ENCODE measurements around the gene MRO.
"Not testable (repeated sequence)": the region's sequence is repeated elsewhere in the genome, so short reads cannot be mapped to it uniquely, and the experiment has no call there.

MRO gene

DNA sequence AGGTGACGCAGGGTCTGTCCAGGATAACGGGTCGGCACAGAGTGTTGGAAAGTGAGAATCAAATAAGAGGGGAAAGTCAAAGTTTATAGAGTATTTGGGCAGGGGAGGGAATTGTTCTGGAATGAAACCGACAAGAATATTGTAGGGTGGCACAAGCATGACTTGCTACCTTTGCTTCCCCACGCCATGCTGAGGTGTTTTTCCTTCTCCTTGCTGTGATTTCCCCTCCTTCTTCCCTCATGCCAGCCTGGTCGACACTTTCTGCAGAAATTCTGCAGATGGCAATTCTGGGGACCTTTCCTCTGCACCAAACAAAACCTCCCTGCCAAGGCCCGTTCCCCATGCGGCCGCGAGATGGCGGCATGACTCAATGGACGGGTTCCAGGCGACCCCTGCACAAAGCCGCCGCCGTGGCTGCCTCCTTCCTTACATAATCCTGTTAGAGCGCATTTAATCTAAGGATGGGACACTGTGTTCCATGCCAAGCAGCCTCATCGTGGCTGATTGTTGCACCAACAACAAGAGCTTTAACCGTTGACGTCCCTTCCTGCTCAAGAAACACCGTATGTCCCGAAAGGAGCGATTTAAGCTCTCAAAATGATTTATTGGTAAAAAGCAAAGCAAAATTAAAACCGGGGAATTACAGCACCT lies at the start of gene MRO:
Gene MRO, minus strand, starts transcription at position 289 of the 651 bp plus-strand sequence. CDS start 10,616 bp downstream, outside the sequence.
- DNase-seq (ENCODE audit: low spot score), result peak; percentile 40

DNA sequence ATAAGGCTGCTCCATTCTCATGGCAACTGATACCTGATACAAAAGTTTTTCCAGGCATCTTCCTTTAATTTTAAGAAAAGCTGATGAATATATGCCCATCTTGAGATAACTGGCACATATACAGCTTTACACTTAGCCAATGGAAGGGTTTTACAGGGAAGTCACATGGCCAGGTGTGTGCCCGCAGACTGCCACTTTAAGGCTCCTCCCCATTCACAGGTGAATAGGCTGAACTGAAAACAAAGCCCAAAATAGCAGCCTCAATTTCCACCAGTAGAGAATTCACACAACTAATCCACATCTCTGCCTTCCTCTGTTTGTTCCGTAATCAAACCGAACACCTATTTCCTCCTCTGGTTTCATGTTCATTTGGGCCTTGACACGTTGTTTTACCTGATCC lies 49.3 kb upstream of the MRO start:
- no peak for DNase-seq (ENCODE audit: low spot score)

DNA sequence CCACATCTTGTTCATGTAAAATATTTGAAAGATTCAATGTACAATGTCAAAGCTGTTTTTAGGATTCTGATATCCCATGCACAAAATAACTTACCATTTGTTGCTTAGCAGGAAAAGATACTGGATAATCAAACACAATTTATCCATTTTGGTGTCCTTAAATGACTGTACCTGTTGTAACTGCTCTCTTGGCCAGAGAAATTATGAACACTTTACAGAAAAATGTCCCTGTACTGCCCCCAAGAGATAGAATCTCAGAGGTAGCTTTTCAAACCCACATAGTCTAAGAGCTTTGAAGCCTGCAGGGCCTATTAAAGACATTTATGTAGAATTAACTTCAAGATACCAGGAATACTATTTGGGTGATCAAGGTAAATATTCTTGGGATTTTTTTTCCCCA lies 46.9 kb upstream of the MRO start:
- DNase-seq (ENCODE audit: low spot score), result no peak

DNA sequence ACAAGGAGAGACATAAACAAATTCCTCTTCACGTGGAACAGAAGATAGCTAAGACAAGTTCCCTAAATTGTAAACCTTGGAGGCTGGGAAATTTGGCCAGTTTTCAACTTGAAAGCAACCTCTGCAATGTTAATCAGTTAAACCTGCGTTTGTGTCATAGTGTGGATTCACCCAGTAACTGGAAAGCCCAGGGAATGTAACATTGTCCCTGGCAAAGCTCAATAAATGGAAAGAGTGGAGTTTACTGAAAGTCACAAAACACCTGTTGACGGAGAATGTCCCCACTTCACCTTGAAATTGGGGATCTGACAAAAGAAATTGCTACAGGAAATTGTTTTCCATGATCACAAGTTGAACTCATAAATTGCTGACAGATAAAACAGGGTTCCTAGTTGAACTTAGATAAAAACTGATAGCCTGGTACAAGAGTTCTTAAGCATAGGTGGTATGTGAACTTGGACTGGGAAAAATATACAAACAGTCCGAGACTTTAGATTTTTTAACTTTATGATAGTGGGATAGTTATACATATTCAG lies 44.1 kb upstream of the MRO start:
- no peak for DNase-seq (ENCODE audit: low spot score)

DNA sequence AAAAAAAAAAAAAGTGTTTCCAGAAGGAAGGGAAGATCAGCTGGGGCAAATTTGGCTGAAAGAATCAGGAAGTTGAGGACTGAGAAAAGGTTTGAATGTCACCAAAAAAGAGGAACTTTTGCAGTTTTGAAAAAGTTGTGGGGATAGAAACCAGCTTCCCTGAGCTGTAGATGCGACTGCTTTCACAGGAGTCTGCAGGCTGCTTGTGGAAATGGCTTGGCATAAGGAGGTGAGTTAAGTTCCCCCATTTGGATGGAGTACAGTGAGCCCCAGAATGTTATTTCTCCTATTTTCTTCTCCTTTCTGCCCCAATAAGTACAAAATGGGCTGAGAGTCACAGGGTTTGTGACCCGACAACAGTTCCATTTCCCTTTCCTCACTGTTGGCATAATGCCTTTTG lies 42.6 kb upstream of the MRO start:
- DNase-seq (ENCODE audit: low spot score), result no peak

DNA sequence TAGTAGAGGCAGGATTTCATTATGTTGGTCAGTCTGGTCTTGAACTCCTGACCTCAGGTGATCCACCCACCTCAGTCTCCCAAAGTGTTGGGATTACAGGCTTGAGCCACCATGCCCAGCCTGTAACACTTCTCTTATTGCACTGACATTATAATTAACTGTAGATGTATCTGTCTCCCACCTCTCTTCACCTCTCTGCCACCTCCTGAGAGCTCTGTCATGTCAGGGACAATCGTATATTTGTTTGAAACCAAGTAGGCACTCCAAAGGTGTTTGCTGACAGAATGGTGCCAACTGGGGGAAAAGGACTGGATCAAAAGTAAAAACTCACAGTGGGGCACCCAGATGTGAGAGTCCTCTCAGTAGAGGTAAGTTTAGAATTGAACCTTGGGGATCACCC lies 41.8 kb upstream of the MRO start:
- DNase-seq (ENCODE audit: low spot score), result no peak

DNA sequence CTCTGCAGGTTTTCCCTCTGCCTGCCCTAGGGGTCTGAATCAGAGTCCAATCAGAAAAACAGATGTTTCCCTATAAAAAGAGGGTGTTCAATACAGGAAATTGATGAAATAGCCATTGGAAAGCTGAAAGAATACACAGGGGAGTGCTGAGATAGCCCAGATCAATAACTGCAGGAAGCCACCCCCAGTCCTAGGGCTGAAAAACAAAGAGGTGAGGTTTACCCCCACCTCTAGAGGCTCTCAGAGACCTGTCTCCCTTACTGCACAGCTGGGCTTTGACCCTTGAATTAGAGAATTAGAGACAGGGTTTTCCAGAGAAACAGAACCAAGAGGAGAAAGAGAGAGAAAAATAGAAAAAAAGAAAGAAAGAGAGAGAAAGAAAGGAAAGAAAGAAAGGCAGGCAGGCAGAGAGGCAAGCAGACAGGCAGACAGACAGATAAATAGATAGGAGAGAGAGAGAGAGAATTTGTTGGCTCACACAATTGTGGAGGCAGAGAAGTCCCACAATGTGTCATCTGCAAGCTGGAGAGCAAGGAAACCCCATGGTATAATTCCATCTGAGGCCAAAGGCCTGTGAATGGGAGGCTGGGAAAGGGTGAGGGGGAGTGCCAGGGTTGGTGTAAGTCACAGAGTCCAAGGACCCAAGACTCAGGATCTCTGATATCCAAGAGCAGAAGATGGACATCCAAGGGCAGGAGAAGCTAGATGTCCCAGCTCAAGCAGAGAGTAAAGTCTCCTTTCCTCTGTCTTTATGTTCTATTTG lies 40.2 kb upstream of the MRO start:
- no peak for DNase-seq (ENCODE audit: low spot score)

DNA sequence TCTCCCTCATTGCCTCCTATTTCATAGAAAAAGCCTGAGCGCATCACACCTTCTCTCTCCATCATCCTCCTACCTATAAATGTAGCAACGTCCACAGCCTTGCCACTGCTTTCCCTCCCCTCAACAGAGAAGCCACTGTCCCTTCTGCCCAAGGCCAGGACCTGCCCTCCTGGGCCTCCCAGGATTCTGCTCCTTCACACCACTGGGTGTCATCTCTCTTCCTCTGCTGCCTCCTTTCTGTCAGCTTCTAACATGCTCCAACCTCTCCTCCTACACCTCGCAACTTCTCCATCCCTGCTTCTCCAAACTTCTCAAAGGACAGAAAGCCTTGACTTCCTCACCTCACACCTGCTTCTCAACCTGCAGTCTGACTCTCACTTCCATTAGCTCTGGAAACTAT lies 37.9 kb upstream of the MRO start:
- no peak for DNase-seq (ENCODE audit: low spot score)

DNA sequence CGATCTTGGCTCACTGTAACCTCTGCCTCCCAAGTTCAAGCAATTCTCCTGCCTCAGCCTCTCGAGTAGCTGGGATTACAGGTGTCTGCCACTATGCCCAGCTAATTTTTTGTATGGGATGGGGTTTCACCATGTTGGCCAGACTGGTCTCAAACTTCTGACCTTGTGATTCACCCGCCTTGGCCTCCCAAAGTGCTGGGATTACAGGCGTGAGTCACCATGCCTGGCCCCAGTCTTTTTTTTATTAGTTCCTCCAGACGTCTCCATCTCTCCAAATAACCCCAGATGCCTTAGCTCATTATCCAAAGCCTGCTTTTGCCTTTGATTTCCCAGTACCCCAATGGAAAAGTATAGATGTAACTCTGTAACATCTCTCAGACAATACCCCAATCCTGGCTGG lies 37.4 kb upstream of the MRO start:
- not testable (repeated sequence) for DNase-seq (ENCODE audit: low spot score)

DNA sequence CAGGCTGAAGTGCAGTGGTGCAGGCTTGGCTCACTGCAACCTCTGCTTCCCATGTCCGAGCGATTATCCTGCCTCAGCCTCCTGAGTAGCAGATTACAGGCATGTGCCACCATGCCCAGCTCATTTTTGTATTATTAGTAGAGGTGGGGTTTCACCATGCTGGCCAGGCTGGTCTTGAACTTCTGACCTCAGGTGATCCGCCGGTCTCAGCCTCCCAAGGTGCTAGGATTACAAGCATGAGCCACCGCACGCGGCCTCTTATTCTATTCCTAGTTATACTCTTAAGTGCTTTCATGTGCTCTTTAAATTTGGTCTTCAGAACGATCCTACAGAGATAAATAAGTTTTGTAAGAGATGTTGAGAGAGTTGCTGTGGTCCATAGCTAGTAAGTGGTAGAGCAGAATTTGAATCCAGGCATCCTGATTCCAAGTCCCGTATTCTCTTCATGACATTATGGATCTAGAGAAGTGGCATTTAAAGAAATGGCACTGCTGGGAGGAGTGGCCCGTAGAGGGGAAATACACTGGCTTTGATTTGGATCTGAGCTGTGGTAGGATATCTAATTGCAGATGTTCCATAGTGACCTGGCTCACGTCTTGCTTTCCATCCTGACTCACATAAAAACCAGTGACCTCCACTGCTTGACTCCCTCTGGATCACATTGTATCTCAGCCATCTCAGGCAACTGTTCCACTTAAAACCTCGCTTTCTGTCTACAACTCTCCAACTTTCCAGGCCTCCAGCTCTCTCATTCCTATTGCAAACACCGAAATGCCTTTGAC lies 36.4 kb upstream of the MRO start:
- no peak for DNase-seq (ENCODE audit: low spot score)

DNA sequence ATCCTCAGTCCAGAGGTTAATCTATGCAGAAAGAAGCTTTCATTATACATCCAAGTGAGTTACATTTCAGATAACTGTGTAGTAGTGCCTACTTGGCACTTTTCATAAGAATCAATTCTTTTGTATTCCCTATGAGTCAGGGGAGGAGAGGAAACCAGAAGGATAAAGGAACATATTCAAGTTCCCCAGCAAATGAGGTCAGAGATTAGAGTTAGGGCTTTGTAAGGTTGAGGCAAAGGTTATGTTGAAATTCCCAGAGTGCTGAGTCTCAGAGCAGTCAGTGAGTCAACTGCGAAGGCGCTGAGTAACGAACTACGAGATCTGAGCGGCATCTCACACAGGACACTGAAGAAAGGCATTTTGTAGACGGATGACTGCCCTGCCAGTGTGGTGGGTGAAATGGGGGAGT lies 34.1 kb upstream of the MRO start:
- no peak for DNase-seq (ENCODE audit: low spot score)

DNA sequence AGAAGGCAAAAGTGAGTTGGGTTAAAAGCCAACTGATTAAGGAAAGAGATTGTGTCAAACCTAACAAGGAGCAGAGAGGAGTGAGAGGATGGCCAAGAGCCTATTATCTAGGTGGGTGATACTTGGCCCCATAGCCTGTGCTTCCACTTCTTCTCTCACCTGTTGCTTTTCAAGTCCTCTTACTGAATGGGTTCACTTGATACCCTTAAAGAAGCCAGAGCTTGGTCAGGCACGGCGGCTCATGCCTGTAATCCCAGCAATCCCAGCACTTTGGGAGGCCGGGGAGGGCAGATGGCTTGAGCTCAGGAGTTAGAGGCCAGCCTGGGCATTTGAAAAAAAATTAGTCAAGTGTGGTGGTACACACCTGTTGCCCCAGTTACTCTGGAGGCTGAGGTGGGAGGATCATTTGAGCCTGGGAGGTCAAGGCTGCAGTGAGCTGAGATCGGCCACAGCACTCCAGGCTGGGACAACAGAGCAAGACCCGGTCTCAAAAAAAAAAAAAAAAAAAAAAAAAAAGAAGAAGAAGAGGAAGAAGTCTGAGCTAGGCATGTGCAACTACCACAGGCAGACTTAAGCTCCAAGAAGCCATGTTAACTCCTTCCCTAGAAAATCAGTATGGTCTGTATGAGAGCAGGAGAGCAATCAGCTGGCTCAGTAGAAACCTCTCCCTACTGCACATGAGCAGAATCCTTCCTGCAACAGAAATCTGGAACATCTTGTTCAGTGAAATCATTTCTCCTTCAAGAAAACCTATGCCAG lies 30.7 kb upstream of the MRO start:
- no peak for DNase-seq (ENCODE audit: low spot score)

DNA sequence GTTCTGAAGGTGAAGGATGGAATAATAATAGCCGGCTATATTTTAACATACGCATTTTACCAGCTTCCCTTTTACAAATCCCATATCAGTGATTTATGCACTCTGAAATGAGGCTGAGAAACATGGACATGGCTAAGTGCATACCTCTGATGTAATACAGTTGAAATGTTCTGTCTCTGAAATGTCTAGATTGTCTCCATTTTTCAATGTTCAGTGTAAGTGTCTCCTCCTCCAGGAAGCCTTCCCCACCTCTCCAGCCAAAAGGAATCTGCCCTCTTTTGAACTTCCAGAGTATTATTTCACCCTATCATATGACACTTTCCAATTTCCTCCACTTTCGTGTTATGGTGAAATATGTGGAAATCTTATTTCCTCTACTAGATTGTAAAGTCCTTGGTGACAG lies 29.6 kb upstream of the MRO start:
- DNase-seq (ENCODE audit: low spot score), result no peak

DNA sequence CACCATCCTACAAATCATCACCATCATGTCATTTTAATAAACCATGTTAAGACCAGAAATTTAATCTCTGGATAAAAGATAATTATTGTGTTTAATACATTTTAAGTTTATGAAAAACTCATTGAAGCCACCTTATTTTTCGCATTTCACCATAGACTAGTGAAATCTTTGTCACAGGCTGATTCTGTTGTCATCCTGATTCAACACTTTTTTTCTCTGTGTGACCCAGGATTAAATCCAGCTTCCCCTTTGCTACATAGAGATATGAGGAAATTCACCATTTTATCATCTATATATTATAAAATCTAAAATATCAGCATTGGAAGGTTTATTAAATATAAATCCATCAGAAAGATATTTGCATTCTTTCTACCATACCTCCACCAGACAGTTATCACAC lies 29.2 kb upstream of the MRO start:
- no peak for DNase-seq (ENCODE audit: low spot score)

DNA sequence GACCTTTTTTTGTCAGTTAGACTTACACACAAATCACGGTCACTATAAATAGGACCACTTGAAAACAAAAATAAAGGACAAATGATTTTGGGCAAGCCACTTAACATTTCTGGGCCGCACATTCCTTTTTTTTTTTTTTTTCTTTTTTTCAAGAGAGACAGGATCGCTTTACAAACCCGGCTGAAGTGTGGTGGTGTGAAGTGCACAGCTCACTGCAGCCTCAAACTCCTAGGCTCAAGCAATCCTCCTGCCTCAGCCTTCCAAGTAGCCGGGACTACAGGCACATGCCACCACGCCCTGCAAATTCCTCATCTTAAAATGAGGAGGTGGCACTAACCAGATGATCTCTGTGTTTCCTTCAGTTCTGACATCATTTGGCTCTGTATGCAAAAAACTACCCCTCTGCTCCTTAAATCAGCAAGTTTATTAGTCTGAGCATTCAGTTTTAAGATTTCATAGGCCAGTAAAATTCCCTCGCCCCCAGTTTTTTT lies 28.3 kb upstream of the MRO start:
- no peak for DNase-seq (ENCODE audit: low spot score)

DNA sequence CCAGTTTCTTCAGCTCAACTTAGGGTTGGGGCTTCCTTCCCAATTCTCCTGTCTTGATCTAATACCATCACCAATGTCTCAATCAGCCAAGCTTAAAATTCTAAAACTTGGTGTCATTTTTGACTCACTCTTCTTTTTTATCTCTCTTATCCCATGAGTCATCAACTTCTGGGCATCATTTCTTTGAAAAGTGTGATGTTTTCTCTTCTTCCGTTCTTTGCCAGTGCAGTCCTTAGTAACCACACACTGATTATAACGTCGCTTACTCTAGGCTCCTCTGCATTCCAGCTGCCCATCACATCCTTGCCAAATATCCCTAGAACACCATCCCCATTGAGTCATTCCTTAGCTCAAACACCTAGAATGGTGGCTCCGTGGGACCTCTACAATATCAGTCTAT lies 27.4 kb upstream of the MRO start:
- DNase-seq (ENCODE audit: low spot score), result no peak

DNA sequence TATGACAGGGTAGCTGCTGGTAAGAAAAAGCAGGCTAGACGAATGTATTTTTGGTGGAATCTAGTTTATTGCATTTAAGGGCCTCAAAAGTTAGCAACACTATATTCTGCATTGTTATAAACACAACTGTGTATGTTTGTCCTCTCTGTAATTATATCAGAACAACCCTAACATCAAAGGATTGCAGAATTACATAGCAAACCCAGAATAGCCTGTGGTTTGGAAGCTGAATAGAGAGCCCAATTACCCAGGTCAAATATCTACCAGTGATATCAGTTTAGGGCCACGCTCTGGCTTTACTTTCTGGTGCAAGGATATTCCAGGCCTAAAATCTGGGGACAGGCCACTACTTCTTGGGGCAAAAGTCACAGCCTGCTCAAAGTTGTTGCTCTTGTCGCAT lies 25.1 kb upstream of the MRO start:
- no peak for DNase-seq (ENCODE audit: low spot score)

DNA sequence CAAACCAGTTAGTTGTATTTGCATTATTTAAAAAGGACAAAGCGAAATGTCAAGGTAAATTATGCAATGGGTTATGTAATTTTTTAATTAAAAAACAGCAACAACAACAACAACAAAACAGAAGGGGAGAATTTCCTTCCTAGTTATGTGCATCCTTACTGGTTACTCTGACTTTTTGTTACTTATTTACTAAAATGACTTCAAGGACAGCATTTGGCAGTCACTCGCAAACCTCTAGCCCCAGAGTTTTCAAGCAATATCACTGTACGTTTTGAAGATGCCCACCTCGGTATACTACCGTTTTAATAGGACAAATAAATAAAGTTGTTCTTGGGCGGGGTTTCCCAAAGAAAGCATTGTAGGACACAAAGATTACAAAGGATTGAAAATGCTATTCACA lies 24.7 kb upstream of the MRO start:
- DNase-seq (ENCODE audit: low spot score), result no peak

DNA sequence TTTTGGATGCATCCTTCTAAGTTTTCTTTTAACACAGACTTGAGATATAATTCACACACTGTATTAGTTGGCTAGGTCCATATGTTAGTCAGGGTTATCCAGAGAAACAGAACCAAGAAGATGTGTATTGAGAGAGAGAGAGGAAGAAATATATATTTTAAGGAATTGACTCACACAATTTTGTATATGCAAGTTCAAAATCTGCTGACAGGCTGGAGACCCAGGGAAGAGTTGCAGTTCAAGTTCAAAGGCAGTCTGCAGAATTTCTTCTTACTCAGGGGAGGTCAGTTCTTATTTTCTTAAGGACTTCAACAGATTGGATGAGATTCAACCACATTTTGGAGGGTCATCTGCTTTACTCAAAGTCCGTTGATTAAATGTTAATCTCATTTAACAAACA lies 23.0 kb upstream of the MRO start:
- no peak for DNase-seq (ENCODE audit: low spot score)

DNA sequence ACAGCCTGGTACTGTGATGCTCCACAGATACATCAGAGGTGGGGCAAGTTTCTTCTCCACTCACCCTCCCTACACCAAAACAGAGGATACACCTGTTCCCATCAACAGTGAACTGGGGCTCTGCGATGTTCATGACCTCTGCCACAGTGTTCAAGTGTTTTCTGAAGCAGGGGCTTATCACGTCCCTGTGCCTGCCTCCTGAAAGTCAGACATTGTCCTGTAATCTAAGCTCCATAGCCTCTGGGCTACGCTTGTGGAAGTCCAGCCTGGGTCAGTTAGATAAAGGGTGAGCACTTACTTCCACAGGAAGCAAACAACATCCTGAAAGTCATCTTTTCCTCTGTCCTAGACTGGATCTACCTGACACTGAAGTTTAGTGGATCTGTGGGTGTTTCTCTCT lies 20.2 kb upstream of the MRO start:
- no peak for DNase-seq (ENCODE audit: low spot score)

DNA sequence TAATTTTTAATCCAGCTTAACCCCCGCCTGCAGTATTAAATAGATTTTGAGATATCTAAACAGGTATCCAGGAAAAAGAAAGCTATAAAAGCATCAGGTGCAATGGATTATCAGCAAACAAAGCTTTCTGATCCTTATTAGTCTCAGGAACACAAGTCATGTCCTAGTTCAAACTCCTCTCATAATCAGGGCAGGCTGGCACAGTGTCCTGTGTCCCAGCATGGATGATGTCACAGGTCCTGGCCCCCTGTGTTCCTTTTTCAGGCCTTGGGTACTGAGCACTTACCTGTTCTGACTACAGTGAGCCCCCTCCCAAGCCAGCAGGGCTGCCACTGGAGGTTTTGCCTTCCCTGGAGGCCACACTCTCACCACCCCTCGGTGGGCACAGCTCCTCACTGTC lies 19.5 kb upstream of the MRO start:
- DNase-seq (ENCODE audit: low spot score), result no peak

DNA sequence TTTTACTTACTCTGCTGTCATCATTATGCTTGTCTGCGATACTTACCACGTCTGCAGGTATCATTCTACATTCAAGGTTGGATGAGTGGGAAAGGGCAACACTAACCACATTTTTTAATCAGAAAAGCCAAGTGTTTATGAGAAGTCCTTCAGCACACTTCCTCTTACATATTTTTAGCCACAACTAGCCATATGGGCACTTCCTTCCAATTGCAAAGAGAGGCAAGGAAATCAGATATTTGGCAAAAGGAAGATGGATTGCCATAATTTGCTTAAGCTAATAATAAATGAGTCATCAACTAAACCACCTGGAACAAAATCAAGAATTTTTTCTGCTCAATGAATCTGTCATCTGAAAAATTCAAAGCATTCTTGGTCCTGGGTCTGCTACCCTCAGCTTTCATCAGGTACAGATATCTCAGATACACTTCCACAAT lies 16.7 kb upstream of the MRO start:
- DNase-seq (ENCODE audit: low spot score), result no peak
